Heart right ventricle (tissue), 16 donors: Measurements from ENCODE around the gene LILRB2. TPM values are rescaled to one million over a fixed set of nuclear protein-coding genes. Genes with fewer than 3 reads are reported as not detected.
A peak's percentile ranks its signal among the peaks of the same experiment; 100 is the strongest.

ENCODE experiments used
- ATAC-seq, 8 donors: fragments of 200-7000 bp; cut with Tn5 transposase; one replicate each; pipeline ENCODE4 v1.9.1; 2020; ENCODE audit warnings: mild to moderate bottlenecking in 8 of 8, moderate library complexity in 8 of 8, moderate number of reproducible peaks in 1 of 8
- DNase-seq, 2 donors: peaks; one replicate each; pipeline ENCODE4 v3.0.0-alpha.2; 2020
- H3K27ac ChIP-seq, 10 donors: fragments of 200-600 bp; sonication (generic) in 2 of 10; one replicate each; pipeline versions ENCODE4 v1.5.0 to v1.8.0; 2020 to 2022; ENCODE audit warnings: mild to moderate bottlenecking in 3 of 10
- H3K27me3 ChIP-seq, 7 donors: fragments of 200-600 bp; one replicate each; pipeline ENCODE4 v1.8.0; 2021 to 2022; ENCODE audit warnings: mild to moderate bottlenecking in 2 of 7
- H3K36me3 ChIP-seq, 9 donors: fragments of 200-600 bp; sonication (generic) in 1 of 9; one replicate each; pipeline versions ENCODE4 v1.5.0 to v1.8.0; 2020 to 2022; ENCODE audit warnings: mild to moderate bottlenecking in 2 of 9
- H3K4me1 ChIP-seq, 9 donors: fragments of 200-600 bp; sonication (generic) in 1 of 9; one replicate each; pipeline versions ENCODE4 v1.5.0 to v1.8.0; 2020 to 2022; ENCODE audit warnings: mild to moderate bottlenecking in 4 of 9
- H3K4me3 ChIP-seq, 10 donors: fragments of 200-600 bp; sonication (generic) in 2 of 10; one replicate each; pipeline versions ENCODE4 v1.5.0 to v1.8.0; 2020 to 2022; ENCODE audit warnings: mild to moderate bottlenecking in 7 of 10, moderate library complexity in 2 of 10
- H3K9me3 ChIP-seq, 11 donors: fragments of 200-600 bp in 10 of 11; sonication (generic) in 2 of 11; one replicate each; pipeline versions ENCODE4 v1.5.0 to v1.8.0; 2013 to 2022; ENCODE audit warnings: mild to moderate bottlenecking in 2 of 11, control low read depth in 1 of 11, moderate library complexity in 1 of 11
- CTCF ChIP-seq, 9 donors: fragments of 200-600 bp; sonication (generic) in 2 of 9; IDR thresholded peaks; one replicate each; pipeline versions ENCODE4 v1.5.0 to v1.8.0; 2021 to 2022; ENCODE audit warnings: antibody characterized with exemption in 9 of 9, mild to moderate bottlenecking in 5 of 9, moderate library complexity in 1 of 9
- WGBS, 2 donors: extraction: QIAGEN DNeasy Blood & Tissue Kit; methylation state at CpG; one replicate each; pipeline ENCODE4 v1.1.7; 2013; ENCODE audit warnings: inconsistent platforms in 1 of 2; 5-methylcytosine and 5-hydroxymethylcytosine counted together
- intact Hi-C, 10 donors: fragments of 100-400 bp; cut with DNase I; formaldehyde crosslinking; loops; one replicate each; pipeline versions ENCODE4 v1.11.1 to v1.14.2; 2022
- polyA plus RNA-seq, 2 donors: library from polyadenylated mRNA; stranded (reverse); fragments of 200-250 nt; gene quantifications; one replicate each; pipeline ENCODE4 v1.2.3, GENCODE V29; 2013
- total RNA-seq, 10 donors: library from RNA; stranded (reverse); fragmentation: NEBNext Ultra II Directional in 3 of 10; extraction: Animal tissue kit (Norgen Biotek cat#: 25700) in 3 of 10; gene quantifications; one replicate each; pipeline versions ENCODE4 v1.2.1 to v1.2.4, GENCODE V29; 2021 to 2023
- donor health status: Arrhythmogenic right ventricular cardiomyopathy.
- donor health status: ischemic (EF 13 %, LVEDD 7.1; RV severe dilation, severe dysfunction).
- donor health status: healthy with polysubstance abuse.
- donor health status: DM: no; HTN: yes; CAD: no.
- donor health status: DM: no; HTN: no; CAD: no.
- donor health status: ischemic (EF 25% LVEDD 6.9; RV normal size, moderate dysfunction).
- donor health status: ischemic (EF 25% LVEDD 5.7; RV mildly dilated, moderate dysfunction).
- donor health status: healthy.
- donor health status: DM: yes; HTN: yes; CAD: no.
- donor health status: Ischemic cardiomyopathy.
- donor health status: ischemic (EF 35%, LVEDD 5.7; RV mildly dilated, moderate dysfunction).
- donor health status: nonischemic (EF 11% LVEDD 7.7; RV severe dilation, severe dysfunction).
- donor health status: DM: yes; HTN: yes; CAD: no.
- donor health status: PGD.
- donor health status: ischemic (EF 29% LVEDD 5.4; RV normal size, mild dysfunction).
- donor health status: nonischemic (EF 23%, LVEDD 6.1; RV moderate dilation, normal function).

LILRB2 gene
- total and polyA plus RNA-seq, 12 donors, result 1.1 to 20.1 (median 2.4) TPM

GRCh38 chr19:54316746-54317107 lies 35.8 kb upstream of the LILRB2 start:
- TF ChIP-seq CTCF (IDR thresholded peaks at IDR 0.05), result no peak
- Histone ChIP-seq H3K4me3 (no peak overlapping the region), H3K9me3 (no peaks in the 10 kb centered on the region), H3K36me3 (no peaks in the 10 kb centered on the region), H3K27ac (peak overlapping the region in 1 of 10 donors; percentile 83), H3K4me1 (peaks cover 0 to 36% (median 0%) of the 10 kb centered on the region in 9 donors), H3K27me3 (peaks cover 0 to 56% (median 45%) of the 10 kb centered on the region in 7 donors)
- WGBS, 2 donors, result 39 to 48% methylated on average over 11 of the region's 11 CpGs
- intact Hi-C loops, result no loop called here
- ATAC-seq (peak in 2 of 8 donors; percentile 38 to 65), DNase-seq (peak in 1 of 2 donors; percentile 34)

GRCh38 chr19:54315956-54316355 lies 35.0 kb upstream of the LILRB2 start:
- TF ChIP-seq CTCF (IDR thresholded peaks at IDR 0.05), result no peak
- intact Hi-C loops, result no loop called here
- WGBS, 2 donors, result 74 to 81% methylated on average over 10 of the region's 10 CpGs
- peak overlapping the region in 1 of 10 donors; percentile 83 for H3K27ac ChIP-seq
- H3K27me3 ChIP-seq, result peaks cover 0 to 62% (median 50%) of the 10 kb centered on the region in 7 donors
- H3K4me3 ChIP-seq, result no peak overlapping the region
- no peaks in the 10 kb centered on the region for H3K9me3 ChIP-seq
- peaks cover 0 to 36% (median 0%) of the 10 kb centered on the region in 9 donors for H3K4me1 ChIP-seq
- ATAC-seq (no peak), DNase-seq (no peak)
- peaks cover 0 to 7% (median 0%) of the 10 kb centered on the region in 9 donors for H3K36me3 ChIP-seq

- H3K4me3 ChIP-seq, result peak within 1 kb of the TSS in 1 of 10 donors; percentile 39
- peaks cover 0 to 7% (median 0%) of the 10 kb centered on the region in 9 donors for H3K36me3 ChIP-seq
- H3K27ac ChIP-seq, result peak within 1 kb of the TSS in 2 of 10 donors; percentile 40 to 87
- H3K27me3 ChIP-seq, result peaks cover 0 to 47% (median 39%) of the 10 kb centered on the region in 7 donors
- intact Hi-C loops, result no loop called here
- ATAC-seq (peak; percentile 43 to 80 (median 70)), DNase-seq (peak; percentile 19 to 38)
- no peaks in the 10 kb centered on the region for H3K9me3 ChIP-seq
- H3K4me1 ChIP-seq, result peaks cover 0 to 21% (median 0%) of the 10 kb centered on the region in 9 donors
- 48 to 49% methylated on average over 13 of the region's 13 CpGs for WGBS, 2 donors
- TF ChIP-seq CTCF (IDR thresholded peaks at IDR 0.05), result no peak
Observed at GRCh38 chr19:54312436-54313377, 31.8 kb upstream of the LILRB2 start, which contains the start of gene LILRA5. Gene LILRA5, minus strand, starts transcription at chr19:54313166. Its CDS starts 147 bp downstream, at chr19:54313019.

GRCh38 chr19:54312011-54312410 lies 31.1 kb upstream of the LILRB2 start:
- no peak for ATAC-seq
- H3K27me3 ChIP-seq, result peaks cover 0 to 48% (median 35%) of the 10 kb centered on the region in 7 donors

More at GRCh38 chr19:54312011-54312410, 31.1 kb upstream of the LILRB2 start:
- intact Hi-C loops, result no loop called here
- peaks cover 0 to 22% (median 0%) of the 10 kb centered on the region in 9 donors for H3K4me1 ChIP-seq
- WGBS, 2 donors, result 62% methylated on average over 6 of the region's 6 CpGs
- H3K4me3 ChIP-seq, result peak overlapping the region in 1 of 10 donors; percentile 39
- peaks cover 0 to 7% (median 0%) of the 10 kb centered on the region in 9 donors for H3K36me3 ChIP-seq
- DNase-seq, result no peak
- no peak for TF ChIP-seq CTCF (IDR thresholded peaks at IDR 0.05)
- H3K27ac ChIP-seq, result peak overlapping the region in 2 of 10 donors; percentile 40 to 87
- H3K9me3 ChIP-seq, result no peaks in the 10 kb centered on the region
